Ovary (tissue), 9 donors: ENCODE measurements around the gene C5orf15. TPM values are rescaled to one million over a fixed set of nuclear protein-coding genes. Genes with fewer than 3 reads are reported as not detected.

ENCODE experiments used
- DNase-seq, 5 donors: peaks; one replicate each; pipeline ENCODE4 v3.0.0-alpha.2; 2019 to 2020
- H3K27ac ChIP-seq, 2 donors: fragments of 200-600 bp; one replicate each; pipeline versions ENCODE4 v1.5.1 to v1.8.0; 2019 to 2022
- H3K27me3 ChIP-seq: fragments of 200-600 bp; one replicate; pipeline ENCODE4 v1.8.0; 2022
- H3K36me3 ChIP-seq: fragments of 200-600 bp; sonication (generic); one replicate; pipeline ENCODE4 v1.5.1; 2019
- H3K4me1 ChIP-seq: one replicate; pipeline ENCODE4 v1.8.1; 2013; ENCODE audit warnings: mild to moderate bottlenecking, moderate library complexity; ENCODE audit not compliant: insufficient read depth
- H3K4me3 ChIP-seq: fragments of 200-600 bp; sonication (generic); one replicate; pipeline ENCODE4 v1.5.1; 2017
- H3K9me3 ChIP-seq, 2 donors: fragments of 200-600 bp in 1 of 2; sonication (generic) in 1 of 2; one replicate each; pipeline versions ENCODE4 v1.5.1 to v1.8.1; 2013 to 2019; ENCODE audit warnings: mild to moderate bottlenecking in 1 of 2, moderate library complexity in 1 of 2
- EP300 ChIP-seq: sonication (generic); formaldehyde crosslinking; IDR thresholded peaks from one replicate; pipeline ENCODE4 v1.6.1; 2017; ENCODE audit warnings: antibody characterized with exemption
- POLR2A ChIP-seq: fragments of 450-650 bp; IDR thresholded peaks from one replicate; pipeline ENCODE4 v1.6.1; 2017; ENCODE audit warnings: antibody characterized with exemption, mild to moderate bottlenecking, moderate library complexity
- WGBS, 3 donors: extraction: QIAGEN DNeasy Blood & Tissue Kit in 1 of 3; methylation state at CpG; one replicate each; pipeline versions ENCODE4 v1.1.5 to v1.1.7; 2013 to 2017; 5-methylcytosine and 5-hydroxymethylcytosine counted together
- intact Hi-C, 4 donors: fragments of 100-400 bp; cut with DNase I; formaldehyde crosslinking; loops; one replicate each; pipeline versions ENCODE4 v1.11.0 to v1.15.1; 2022 to 2023
- polyA plus RNA-seq, 2 donors: library from polyadenylated mRNA; stranded (reverse); fragments of 200-250 nt in 1 of 2; fragments of 350-450 nt in 1 of 2; fragmentation: Illumina TruSeq in 1 of 2; extraction: RNeasy Lipid Tissue Mini Kit (QIAGEN cat#74804) in 1 of 2; gene quantifications; one replicate each; pipeline ENCODE4 v1.2.3, GENCODE V29; 2013 to 2014
- total RNA-seq, 7 donors: library from RNA; depleted of rRNA in 2 of 7; stranded (reverse); fragments of >200 nt in 2 of 7; fragmentation: NEBNext Ultra II Directional in 3 of 7; extraction: Animal tissue kit (Norgen Biotek cat#: 25700) in 3 of 7; gene quantifications; one replicate each; pipeline versions ENCODE4 v1.1.0 to v1.2.4, GENCODE V29; 2016 to 2023
- TF ChIP-seq, protein P1 (sequence below), 3 donors: fragments of 450-650 bp in 2 of 3; fragments of 200-600 bp in 1 of 3; IDR thresholded peaks; one replicate each; pipeline versions ENCODE4 v1.5.1 to v1.8.0; 2016 to 2022; ENCODE audit warnings: antibody characterized with exemption in 3 of 3, mild to moderate bottlenecking in 1 of 3
- donor health status: DM: no; HTN: no; CAD: no; lungs with moderate emphysema.
- donor health status: DM: no; HTN: no; CAD: no.
- donor health status: Bipolar disorder and iron deficiency.
- donor health status: DM: yes; HTN: yes; CAD: no.
- donor health status: DM: no; HTN: no; CAD: no.
- donor health status: DM: yes; HTN: yes; CAD: no.

Gene C5orf15
- total and polyA plus RNA-seq, 9 donors: 26.9 to 102 (median 34.5) TPM

DNA sequence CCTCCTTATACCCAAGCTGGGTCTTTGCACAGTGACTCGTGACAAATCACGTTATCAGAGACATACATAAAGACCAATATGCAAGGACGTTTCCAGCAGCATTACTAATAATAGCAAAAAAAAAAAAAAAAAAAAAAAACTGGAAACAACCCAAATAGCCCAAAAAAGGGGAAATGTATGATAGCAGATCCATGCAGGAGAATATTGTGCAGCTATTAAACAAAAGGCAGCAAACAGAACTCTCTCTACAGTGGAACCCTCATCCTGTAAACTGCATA, 37.7 kb downstream of the C5orf15 start:
- no peak for DNase-seq
- 34 to 46% (median 36%) methylated on average over 3 of the region's 3 CpGs for WGBS, 3 donors
- H3K27ac ChIP-seq: no peak overlapping the region
- TF ChIP-seq, protein P1, sequence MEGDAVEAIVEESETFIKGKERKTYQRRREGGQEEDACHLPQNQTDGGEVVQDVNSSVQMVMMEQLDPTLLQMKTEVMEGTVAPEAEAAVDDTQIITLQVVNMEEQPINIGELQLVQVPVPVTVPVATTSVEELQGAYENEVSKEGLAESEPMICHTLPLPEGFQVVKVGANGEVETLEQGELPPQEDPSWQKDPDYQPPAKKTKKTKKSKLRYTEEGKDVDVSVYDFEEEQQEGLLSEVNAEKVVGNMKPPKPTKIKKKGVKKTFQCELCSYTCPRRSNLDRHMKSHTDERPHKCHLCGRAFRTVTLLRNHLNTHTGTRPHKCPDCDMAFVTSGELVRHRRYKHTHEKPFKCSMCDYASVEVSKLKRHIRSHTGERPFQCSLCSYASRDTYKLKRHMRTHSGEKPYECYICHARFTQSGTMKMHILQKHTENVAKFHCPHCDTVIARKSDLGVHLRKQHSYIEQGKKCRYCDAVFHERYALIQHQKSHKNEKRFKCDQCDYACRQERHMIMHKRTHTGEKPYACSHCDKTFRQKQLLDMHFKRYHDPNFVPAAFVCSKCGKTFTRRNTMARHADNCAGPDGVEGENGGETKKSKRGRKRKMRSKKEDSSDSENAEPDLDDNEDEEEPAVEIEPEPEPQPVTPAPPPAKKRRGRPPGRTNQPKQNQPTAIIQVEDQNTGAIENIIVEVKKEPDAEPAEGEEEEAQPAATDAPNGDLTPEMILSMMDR (IDR thresholded peaks at IDR 0.05): no peak
- TF ChIP-seq POLR2A (no peak), EP300 (no peak)
- intact Hi-C loops: no loop called here
- H3K27me3 ChIP-seq: no peaks in the 10 kb centered on the region
- no peaks in the 10 kb centered on the region for H3K9me3 ChIP-seq
- peaks cover 2% of the 10 kb centered on the region for H3K4me1 ChIP-seq
- H3K36me3 ChIP-seq: no peaks in the 10 kb centered on the region
- H3K4me3 ChIP-seq: no peak overlapping the region

DNA sequence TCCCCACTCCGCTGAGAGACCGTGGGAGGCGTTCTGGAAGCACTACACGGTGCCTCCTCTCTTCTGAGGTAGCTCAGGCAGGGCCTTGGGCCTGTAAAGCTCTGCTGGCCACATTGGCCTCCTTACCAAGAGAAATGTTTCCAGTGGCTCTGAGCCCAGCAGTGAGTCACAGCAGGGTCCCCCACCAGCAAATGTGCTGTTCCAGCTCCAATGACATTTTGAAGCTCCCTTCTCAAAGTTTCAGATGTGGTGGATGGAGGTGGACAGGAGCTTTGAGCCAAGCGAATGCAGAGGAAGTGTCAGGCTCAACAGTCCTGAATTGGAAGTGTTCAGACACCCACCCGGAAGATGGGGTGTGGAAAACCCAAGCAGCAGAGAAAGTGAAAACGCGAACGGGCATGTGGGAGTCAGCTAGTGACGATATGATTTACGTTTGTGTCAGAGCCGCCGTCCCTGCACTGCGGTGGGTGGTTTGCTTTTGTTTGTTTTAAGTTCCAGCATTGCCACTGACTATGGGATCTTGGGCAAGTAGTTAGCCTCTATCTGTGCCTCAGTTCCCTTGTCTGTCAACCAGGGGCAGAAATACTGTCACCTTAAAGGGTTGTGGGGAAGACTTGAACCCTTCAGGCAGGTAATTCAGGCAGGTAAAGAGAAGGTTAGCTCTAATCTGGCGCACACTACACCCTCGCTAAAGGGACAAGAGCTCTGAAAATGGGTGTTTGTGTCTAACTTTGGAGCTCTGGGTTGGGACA, 38.2 kb downstream of the C5orf15 start:
- Histone ChIP-seq H3K36me3 (no peaks in the 10 kb centered on the region), H3K9me3 (no peaks in the 10 kb centered on the region), H3K27me3 (no peaks in the 10 kb centered on the region), H3K27ac (no peak overlapping the region), H3K4me3 (no peak overlapping the region), H3K4me1 (peaks cover 2% of the 10 kb centered on the region)
- intact Hi-C loops: no loop called here
- WGBS, 3 donors: 56 to 66% (median 63%) methylated on average over 16 of the region's 16 CpGs
- TF ChIP-seq, protein P1 (IDR thresholded peaks at IDR 0.05): no peak
- TF ChIP-seq EP300 (no peak), POLR2A (no peak)
- DNase-seq: no peak

DNA sequence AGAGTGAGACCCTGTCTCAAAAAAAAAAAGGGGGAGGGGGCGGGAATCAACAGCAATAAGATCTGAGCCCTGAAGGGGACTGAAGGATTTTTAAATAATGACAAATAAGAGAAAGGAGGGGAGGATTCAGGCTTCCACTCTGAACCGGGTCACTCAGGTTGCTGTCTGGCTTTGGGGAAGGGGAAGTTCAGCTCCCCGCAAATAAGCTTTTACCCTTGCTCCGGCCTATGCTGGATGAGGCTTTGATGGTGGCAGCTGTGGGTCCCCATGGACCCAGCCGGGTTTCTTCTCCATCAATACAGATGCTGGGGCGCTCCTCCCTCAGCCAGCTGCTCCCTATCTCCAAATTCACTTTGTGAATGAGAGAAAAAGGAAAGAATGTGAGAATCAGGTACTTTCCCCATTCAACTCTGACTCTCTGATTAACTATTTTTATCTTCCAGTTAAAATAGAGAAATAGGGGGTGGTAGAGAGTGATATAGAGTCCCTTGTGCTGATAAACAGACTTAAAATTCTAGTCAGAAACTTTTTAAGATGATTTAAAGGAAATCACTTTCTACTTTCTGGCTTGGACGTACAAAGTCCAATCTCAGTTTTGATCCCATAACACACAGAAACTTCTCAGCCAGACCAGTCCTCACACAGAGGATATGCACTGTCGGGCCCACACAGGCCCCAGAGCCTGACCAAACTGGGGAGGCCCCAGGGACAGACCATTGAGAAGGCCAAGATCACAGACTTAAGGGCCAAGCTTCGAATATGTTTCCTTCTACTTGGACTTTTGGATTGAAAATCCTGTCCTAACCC, 39.6 kb downstream of the C5orf15 start:
- intact Hi-C loops: no loop called here
- 83 to 93% (median 88%) methylated on average over 9 of the region's 9 CpGs for WGBS, 3 donors
- no peaks in the 10 kb centered on the region for H3K9me3 ChIP-seq
- DNase-seq: no peak
- peaks cover 5% of the 10 kb centered on the region for H3K4me1 ChIP-seq
- TF ChIP-seq POLR2A (no peak), EP300 (no peak)
- TF ChIP-seq, protein P1 (IDR thresholded peaks at IDR 0.05): no peak
- H3K27me3 ChIP-seq: no peaks in the 10 kb centered on the region
- H3K4me3 ChIP-seq: no peak overlapping the region
- H3K36me3 ChIP-seq: no peaks in the 10 kb centered on the region
- no peak overlapping the region for H3K27ac ChIP-seq

DNA sequence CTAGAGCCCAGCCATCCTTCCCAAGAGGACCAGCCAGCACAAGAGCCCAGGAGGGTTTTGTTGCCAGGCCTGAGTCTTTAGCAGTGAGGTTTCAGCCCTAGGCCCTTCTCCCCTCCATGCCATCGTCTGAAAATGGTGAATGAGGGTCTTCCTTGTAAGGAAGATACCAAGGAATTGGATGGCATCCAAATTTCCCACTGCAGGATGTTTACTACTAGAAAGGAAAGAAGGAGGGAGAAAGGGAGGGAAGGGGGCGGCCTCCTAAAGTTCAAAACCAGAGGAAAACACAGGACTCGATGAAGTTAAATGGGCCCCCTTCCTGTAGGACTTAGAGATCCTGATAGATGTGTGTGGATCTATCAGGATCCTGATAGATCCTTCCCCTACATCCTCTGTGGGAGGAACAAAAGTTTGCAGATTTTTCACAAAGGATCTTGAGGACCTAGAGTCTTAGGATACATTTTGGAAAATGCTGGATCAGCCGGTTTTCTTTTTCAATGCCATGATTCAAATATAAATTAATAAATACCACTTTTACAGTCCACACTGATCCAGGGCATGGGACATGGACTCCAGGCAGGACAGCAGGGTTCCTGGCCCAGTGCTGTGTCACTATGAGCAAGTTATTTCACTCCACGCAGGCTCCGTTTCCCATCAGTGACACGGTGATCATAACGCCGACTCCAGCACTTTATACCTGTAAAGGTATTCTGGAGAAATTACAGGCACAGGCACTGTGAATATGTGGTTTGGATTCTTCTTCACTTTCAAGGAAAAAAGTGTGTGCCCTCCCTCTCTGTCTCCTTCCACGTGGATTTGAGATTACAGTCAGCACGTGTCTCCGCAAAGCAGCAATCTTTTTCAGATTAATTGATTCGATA, 40.9 kb downstream of the C5orf15 start:
- no peaks in the 10 kb centered on the region for H3K27me3 ChIP-seq
- H3K4me3 ChIP-seq: no peak overlapping the region
- DNase-seq: no peak
- intact Hi-C loops: no loop called here
- H3K36me3 ChIP-seq: no peaks in the 10 kb centered on the region
- 65 to 81% (median 71%) methylated on average over 13 of the region's 13 CpGs for whole genome bisulfite sequencing, 3 donors
- no peak for TF ChIP-seq EP300
- TF ChIP-seq, protein P1 (IDR thresholded peaks at IDR 0.05): no peak
- no peak for TF ChIP-seq POLR2A
- H3K4me1 ChIP-seq: peaks cover 5% of the 10 kb centered on the region
- H3K27ac ChIP-seq: no peak overlapping the region
- H3K9me3 ChIP-seq: no peaks in the 10 kb centered on the region
